Stimulated activated naive B cell treated with anti-CD40 and anti-IgM and Interleukin-4, amounts not matched to agents 10 μg/mL and 1 μg/mL and 100 μg/mL, for 72 hours (primary cell): ENCODE measurements around the gene KCND3.

Source experiments
- ATAC-seq, 2 donors: fragments of 150-1000 bp; cut with Tn5 transposase; replicated peaks; 2 replicates each; pipeline ENCODE4 v1.10.0; 2021; ENCODE audit warnings: moderate library complexity in 1 of 2
- DNase-seq: peaks from one replicate; pipeline ENCODE4 v3.0.0; 2021
- H3K27ac Mint-ChIP-seq: one replicate; pipeline ENCODE4 v1.8.0; 2022; ENCODE audit warnings: mild to moderate bottlenecking, mixed read lengths
- H3K27me3 Mint-ChIP-seq, 2 donors: one replicate each; pipeline ENCODE4 v1.8.0; 2022; ENCODE audit warnings: mixed read lengths in 2 of 2
- H3K36me3 Mint-ChIP-seq, 2 donors: one replicate each; pipeline ENCODE4 v1.8.0; 2022; ENCODE audit warnings: mixed read lengths in 2 of 2, mild to moderate bottlenecking in 1 of 2
- H3K4me1 Mint-ChIP-seq, 2 donors: one replicate each; pipeline ENCODE4 v1.8.0; 2022; ENCODE audit warnings: mixed read lengths in 2 of 2, mild to moderate bottlenecking in 1 of 2
- H3K4me3 Mint-ChIP-seq, 2 donors: one replicate each; pipeline ENCODE4 v1.8.0; 2022; ENCODE audit warnings: mild to moderate bottlenecking in 2 of 2, mixed read lengths in 2 of 2, moderate library complexity in 1 of 2
- H3K9me3 Mint-ChIP-seq, 2 donors: one replicate each; pipeline ENCODE4 v1.8.0; 2022; ENCODE audit warnings: mixed read lengths in 2 of 2, mild to moderate bottlenecking in 1 of 2

Gene KCND3

DNA sequence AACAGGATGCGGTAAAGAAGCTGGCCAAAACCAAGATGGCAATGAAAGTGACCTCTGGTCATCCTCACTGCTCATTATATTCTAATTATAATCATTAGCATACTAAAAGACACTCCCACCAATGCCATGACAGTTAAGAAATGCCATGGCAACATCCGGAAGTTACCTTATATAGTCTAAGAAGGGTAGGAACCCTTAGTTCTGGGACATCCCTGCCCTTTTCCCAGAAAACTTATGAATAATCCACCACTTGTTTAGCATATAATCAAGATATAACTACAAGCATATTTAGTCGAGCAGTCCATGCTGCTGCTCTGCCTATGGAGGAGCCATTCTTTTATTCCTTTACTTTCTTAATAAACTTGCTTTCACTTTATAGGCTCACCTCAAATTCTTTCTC lies 154.0 kb downstream of the KCND3 start:
- no peak for DNase-seq
- no peaks in the 10 kb centered on the region for H3K4me1 Mint-ChIP-seq

DNA sequence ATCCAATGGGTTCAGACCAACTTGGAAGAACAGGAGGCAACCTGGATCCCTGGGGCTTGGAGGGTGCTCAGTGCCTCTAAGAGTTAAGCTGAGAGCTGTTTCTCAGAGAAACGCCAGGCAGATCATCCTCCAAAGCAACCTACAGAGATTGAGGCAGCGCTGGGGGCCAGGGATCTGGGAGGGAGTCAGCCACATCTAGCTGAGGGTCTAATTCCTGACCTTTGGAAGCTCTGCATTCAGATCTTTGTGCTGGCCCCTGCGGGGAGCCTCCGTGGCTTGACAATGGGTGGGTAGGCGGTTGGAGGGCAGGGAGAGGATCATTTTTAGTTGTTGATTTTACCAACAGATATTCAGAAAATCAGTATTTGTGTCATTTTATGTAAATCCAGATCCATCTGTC lies 154.5 kb downstream of the KCND3 start:
- Mint-ChIP-seq H3K36me3 (no peaks in the 10 kb centered on the region), H3K27me3 (peaks cover 17 to 25% of the 10 kb centered on the region in 2 donors), H3K9me3 (no peaks in the 10 kb centered on the region), H3K4me1 (no peaks in the 10 kb centered on the region), H3K4me3 (no peak overlapping the region), H3K27ac (no peak overlapping the region)
- no peak for DNase-seq
- no peak for ATAC-seq

More for the DNA sequence above, 154.0 kb downstream of the KCND3 start:
- Mint-ChIP-seq H3K27me3 (peaks cover 15 to 26% of the 10 kb centered on the region in 2 donors), H3K4me3 (no peak overlapping the region), H3K9me3 (no peaks in the 10 kb centered on the region), H3K27ac (no peak overlapping the region), H3K36me3 (no peaks in the 10 kb centered on the region)
- ATAC-seq, result no peak

DNA sequence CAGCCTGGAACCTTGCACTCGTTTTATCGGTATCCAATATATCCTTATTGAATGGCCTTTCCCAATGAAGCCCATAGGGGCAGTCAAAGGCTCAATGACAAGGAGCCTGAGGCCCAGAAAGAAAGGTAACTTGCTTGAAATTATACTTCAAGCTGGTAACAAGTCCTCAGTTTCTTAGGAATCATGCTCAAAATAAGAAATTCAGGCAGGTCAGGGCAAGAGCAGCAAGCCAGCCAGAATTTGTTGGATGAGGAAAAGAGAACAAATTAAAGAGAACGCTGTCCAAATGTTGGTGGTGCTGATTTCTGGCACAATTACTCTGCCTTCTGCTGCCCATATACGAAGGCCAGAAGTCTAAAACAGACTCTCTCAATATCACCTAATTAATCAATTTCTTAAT lies 156.1 kb downstream of the KCND3 start:
- H3K27me3 Mint-ChIP-seq, result peaks cover 27 to 39% of the 10 kb centered on the region in 2 donors
- DNase-seq, result no peak
- no peaks in the 10 kb centered on the region for H3K36me3 Mint-ChIP-seq
- no peaks in the 10 kb centered on the region for H3K9me3 Mint-ChIP-seq
- no peaks in the 10 kb centered on the region for H3K4me1 Mint-ChIP-seq
- no peak overlapping the region for H3K4me3 Mint-ChIP-seq
- H3K27ac Mint-ChIP-seq, result no peak overlapping the region
- no peak for ATAC-seq

DNA sequence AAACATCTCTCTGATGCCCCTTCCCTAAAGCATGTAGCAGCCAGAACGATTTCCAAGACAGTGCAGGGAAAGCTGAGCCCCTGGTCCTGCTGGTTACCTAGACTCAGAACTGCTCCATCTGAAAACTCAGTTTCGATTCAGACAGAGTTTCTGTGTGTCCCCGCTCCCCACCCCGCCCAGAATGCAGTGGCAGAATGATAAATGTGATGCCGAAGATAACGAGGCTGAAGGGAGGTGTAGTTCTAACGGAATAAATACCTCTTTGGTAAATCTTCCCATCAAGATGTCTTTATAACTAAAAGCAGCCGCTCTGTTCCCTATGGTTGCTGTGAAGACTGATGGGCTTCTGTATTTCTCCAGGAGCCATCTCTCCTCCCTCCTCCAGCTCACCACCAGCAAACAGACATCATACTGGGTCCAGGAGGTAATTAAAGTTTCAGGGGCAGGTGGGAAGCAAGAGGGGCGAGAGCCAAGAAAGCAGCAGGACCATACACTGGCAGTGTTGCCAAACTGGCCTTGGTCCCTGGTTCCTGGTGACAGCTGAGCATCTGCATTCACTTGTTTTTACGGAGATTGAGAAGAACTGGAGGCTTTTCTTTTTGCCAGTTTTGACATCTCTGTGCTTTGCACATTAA lies 156.8 kb downstream of the KCND3 start:
- Mint-ChIP-seq H3K27ac (no peak overlapping the region), H3K9me3 (no peaks in the 10 kb centered on the region), H3K27me3 (peaks cover 29 to 41% of the 10 kb centered on the region in 2 donors), H3K4me3 (no peak overlapping the region), H3K36me3 (no peaks in the 10 kb centered on the region), H3K4me1 (no peaks in the 10 kb centered on the region)
- ATAC-seq (no peak), DNase-seq (no peak)

DNA sequence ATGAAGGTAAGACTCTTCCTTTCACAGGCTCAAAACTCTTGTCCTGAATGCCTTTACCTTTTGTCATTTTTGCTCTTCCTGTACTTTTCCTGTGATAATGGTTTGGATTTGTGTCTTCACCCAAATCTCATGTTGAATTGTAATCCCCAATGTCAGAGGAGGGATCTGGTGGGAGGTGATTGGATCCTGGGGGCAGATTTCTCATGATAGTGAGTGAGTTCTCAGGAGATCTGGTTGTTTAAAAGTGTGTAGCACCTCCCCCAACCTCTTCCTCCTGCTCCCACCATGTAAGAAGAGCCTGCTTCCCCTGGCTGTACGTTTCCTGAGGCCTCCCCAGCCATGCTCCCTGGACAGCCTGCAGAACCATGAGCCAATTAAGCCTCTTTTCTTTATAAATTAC lies 158.3 kb downstream of the KCND3 start:
- H3K4me3 Mint-ChIP-seq, result no peak overlapping the region
- DNase-seq (no peak), ATAC-seq (no peak)
- H3K27ac Mint-ChIP-seq, result no peak overlapping the region
- no peaks in the 10 kb centered on the region for H3K9me3 Mint-ChIP-seq
- no peaks in the 10 kb centered on the region for H3K36me3 Mint-ChIP-seq
- peaks cover 29 to 38% of the 10 kb centered on the region in 2 donors for H3K27me3 Mint-ChIP-seq
- H3K4me1 Mint-ChIP-seq, result no peaks in the 10 kb centered on the region

DNA sequence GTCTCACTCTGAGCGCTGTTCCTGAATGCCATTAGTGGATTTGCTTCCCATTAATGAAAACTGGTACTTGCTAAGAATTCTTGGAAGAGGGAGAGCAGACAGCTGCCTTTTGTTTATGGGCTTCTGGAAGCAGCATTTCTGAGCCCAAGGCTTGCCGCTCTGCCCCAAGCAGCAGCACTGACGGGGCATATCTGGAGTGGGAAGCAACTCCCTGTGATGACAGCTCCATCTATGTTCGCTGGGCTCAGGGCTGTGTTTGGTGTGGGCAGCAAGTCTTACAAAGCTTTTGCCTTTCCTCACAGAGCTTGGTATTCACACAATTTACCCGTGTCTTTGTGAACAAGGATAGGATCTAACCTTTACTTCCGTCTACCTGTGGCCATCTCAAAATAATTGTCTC lies 161.5 kb downstream of the KCND3 start:
- Mint-ChIP-seq H3K4me1 (no peaks in the 10 kb centered on the region), H3K4me3 (no peak overlapping the region), H3K9me3 (peaks cover 4 to 5% of the 10 kb centered on the region in 2 donors), H3K27ac (no peak overlapping the region), H3K27me3 (peaks cover 29 to 40% of the 10 kb centered on the region in 2 donors), H3K36me3 (peaks cover 0 to 2% of the 10 kb centered on the region in 2 donors)
- ATAC-seq (no peak), DNase-seq (no peak)

DNA sequence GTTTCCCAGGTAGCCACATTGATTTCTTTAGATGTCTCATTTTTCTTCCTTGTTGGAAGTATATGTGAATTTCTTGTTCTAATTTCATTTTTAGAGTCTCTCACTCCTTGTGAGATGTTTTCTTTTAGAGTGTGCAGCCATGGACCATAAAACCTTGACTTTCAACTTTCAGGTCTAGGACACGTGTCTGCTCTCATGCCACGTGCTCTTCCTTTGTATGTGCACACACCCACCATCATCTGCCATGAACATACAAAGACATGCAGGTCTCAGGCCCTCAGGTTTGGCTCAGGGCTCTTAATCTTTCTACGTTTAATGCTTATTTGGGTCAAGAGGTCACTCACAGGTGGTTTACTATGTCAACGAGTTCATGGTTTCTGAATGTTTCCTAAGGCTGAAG lies 163.2 kb downstream of the KCND3 start:
- no peak for ATAC-seq
- H3K9me3 Mint-ChIP-seq, result peaks cover 4 to 5% of the 10 kb centered on the region in 2 donors
- DNase-seq, result no peak
- H3K36me3 Mint-ChIP-seq, result peaks cover 0 to 2% of the 10 kb centered on the region in 2 donors
- peaks cover 24 to 50% of the 10 kb centered on the region in 2 donors for H3K27me3 Mint-ChIP-seq
- H3K4me1 Mint-ChIP-seq, result no peaks in the 10 kb centered on the region
- H3K27ac Mint-ChIP-seq, result no peak overlapping the region
- H3K4me3 Mint-ChIP-seq, result no peak overlapping the region

DNA sequence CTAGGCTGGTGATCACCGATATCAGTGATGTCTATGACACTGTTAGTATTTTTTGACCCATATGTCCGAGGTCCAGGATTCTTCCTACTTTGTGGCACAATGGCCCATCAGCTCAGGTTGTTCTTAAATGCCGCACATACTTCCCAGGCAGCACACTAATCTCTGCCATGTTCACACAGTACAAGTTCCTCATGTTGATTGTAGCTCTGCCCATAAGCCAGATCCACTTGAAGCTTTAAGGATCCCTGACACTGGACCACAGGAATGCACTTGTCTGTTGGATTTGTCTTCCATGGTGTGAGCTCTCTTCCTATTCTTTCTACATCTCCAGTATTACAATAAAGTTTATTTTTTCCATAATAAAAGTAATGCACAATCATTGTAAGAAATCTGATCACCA lies 164.3 kb downstream of the KCND3 start:
- Mint-ChIP-seq H3K36me3 (peaks cover 0 to 2% of the 10 kb centered on the region in 2 donors), H3K27me3 (peaks cover 21 to 51% of the 10 kb centered on the region in 2 donors), H3K9me3 (peaks cover 4 to 5% of the 10 kb centered on the region in 2 donors), H3K27ac (no peak overlapping the region), H3K4me3 (no peak overlapping the region), H3K4me1 (no peaks in the 10 kb centered on the region)
- ATAC-seq, result no peak
- DNase-seq, result no peak

DNA sequence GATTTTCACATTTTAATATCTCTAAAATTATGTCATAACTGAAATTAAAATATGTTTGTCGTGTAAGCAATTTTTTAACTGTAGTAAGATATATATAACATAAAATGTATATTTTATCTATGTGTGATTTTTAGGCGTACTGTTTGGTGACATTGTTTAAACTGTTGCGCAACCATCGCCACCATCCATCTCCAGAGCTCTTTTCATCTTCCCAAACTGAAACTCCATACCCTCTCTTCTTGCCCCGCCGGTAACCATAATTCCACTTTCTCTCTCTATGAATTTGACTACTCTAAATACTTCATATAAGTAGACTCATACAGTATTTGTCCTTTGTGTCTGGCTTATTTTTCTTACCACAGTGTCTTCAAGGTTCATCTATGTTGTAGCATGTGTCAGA lies 167.3 kb downstream of the KCND3 start:
- Mint-ChIP-seq H3K36me3 (peaks cover 0 to 2% of the 10 kb centered on the region in 2 donors), H3K27ac (no peak overlapping the region), H3K9me3 (peaks cover 4 to 5% of the 10 kb centered on the region in 2 donors), H3K4me3 (no peak overlapping the region), H3K4me1 (no peaks in the 10 kb centered on the region), H3K27me3 (peaks cover 16 to 39% of the 10 kb centered on the region in 2 donors)
- ATAC-seq (no peak), DNase-seq (no peak)

DNA sequence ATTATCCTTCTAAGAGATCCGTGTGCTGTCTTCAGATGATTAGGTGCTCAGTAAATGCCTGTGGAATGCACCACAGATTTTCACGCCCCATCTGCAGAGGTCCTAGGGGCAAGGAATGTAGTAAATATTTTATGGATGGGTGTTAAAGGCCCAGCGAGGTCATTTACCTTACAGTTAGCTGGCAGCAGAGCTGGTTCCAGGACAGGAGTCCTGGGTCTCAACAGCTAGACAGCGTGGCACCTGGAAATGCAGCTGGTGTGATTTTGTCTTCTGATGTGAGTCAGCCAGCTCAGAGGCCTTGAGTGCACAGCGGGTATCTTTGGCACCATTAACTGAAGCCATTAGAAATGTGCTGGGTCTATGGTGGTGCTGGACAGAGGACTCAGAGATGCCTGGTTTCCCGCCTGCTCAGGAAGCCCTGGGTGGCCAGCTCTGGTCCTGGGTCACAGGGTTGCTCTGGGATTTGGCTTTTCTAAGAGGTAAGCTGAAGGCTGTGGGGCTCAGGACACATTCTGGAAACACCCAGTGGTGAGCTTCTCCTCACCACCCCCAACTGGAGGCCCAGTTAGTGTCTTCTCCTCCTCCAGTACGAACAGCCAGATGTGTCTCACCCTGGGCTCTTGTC lies 168.2 kb downstream of the KCND3 start:
- Mint-ChIP-seq H3K36me3 (peaks cover 0 to 2% of the 10 kb centered on the region in 2 donors), H3K4me1 (peaks cover 0 to 1% of the 10 kb centered on the region in 2 donors), H3K4me3 (no peak overlapping the region), H3K9me3 (peaks cover 4 to 5% of the 10 kb centered on the region in 2 donors), H3K27ac (no peak overlapping the region), H3K27me3 (peaks cover 22 to 35% of the 10 kb centered on the region in 2 donors)
- no peak for DNase-seq
- ATAC-seq, result no peak

DNA sequence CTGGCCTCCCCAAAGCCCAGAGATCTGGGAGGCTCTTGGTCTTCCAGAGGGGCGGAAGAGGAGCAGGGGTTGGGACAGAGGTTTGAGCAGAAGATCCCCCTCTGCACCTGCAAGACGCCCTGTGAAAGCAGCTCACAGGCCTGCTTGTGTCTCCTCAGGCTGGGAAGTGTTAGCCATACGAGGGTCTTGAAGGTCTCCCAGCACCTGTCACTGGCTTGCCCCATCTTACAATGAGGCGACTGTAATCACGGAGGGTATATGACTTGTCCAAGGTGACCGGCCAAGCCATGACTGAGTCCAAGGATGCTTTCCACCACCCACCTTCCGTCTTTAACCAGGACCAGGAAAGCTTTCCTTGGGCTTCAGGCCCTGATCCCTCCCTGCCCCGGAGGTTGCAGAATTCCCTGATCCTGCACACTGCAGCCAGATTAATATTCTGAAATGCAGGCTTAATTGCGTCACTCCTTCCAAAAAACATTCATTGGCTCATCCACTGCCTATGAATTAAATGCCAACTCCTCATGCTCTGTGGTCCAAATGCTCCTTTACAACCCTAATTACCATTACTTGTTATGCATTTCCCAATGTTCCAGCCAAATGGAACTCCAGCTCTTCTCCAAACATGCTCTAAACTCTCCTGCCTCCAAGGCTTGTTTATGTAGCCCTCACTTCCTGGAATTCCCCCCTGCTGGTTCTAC lies 169.8 kb downstream of the KCND3 start:
- Mint-ChIP-seq H3K4me3 (no peak overlapping the region), H3K9me3 (peaks cover 3% of the 10 kb centered on the region in 2 donors), H3K27ac (no peak overlapping the region), H3K36me3 (no peaks in the 10 kb centered on the region), H3K27me3 (peaks cover 22 to 28% of the 10 kb centered on the region in 2 donors), H3K4me1 (peaks cover 0 to 1% of the 10 kb centered on the region in 2 donors)
- DNase-seq, result no peak
- ATAC-seq, result no peak

DNA sequence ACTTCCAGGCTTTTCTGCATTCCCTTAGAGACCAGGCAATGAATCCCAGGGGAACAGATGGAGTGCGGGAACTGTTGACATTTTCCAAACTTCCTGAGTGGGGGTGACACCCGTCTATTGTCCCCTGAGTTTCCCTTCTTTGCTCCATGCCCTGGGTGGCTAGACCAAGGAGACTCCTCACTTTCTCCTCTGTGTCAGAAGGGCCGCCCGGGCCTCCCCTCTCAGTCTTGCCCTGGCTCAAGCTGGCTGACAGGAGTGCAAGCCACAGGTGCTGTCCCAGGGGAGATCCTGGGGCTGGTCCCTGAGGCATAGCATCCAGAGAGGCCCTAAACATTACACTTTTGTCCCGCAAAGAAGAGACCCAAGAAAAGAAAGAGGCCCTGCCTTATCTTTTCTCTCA lies 170.9 kb downstream of the KCND3 start:
- Mint-ChIP-seq H3K27me3 (peaks cover 25 to 27% of the 10 kb centered on the region in 2 donors), H3K4me1 (peaks cover 0 to 1% of the 10 kb centered on the region in 2 donors), H3K9me3 (no peaks in the 10 kb centered on the region), H3K27ac (no peak overlapping the region), H3K4me3 (no peak overlapping the region), H3K36me3 (no peaks in the 10 kb centered on the region)
- ATAC-seq, result no peak
- no peak for DNase-seq

DNA sequence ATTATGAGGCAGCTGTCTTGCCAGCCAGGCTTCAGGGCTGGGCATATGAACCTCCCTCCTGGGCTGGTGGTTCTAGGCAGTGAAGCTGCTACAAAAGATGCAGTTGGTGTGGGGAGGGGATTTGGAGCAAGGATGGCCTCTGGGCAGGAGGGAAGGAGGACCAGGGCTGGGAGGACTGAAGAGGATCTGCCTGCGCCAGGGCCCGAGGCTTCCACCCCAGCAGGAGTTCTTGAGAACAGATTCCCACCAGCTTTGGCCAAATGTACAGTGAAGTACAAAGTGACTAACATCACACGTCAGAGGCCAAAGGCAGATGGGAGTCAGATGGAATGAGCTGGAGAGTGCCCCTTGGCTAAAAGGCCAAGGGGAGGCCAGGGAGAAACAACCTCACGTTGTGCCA lies 171.4 kb downstream of the KCND3 start:
- peaks cover 0 to 1% of the 10 kb centered on the region in 2 donors for H3K4me1 Mint-ChIP-seq
- no peak overlapping the region for H3K4me3 Mint-ChIP-seq
- H3K9me3 Mint-ChIP-seq, result no peaks in the 10 kb centered on the region
- DNase-seq (no peak), ATAC-seq (no peak)
- H3K27ac Mint-ChIP-seq, result no peak overlapping the region
- peaks cover 24 to 27% of the 10 kb centered on the region in 2 donors for H3K27me3 Mint-ChIP-seq
- H3K36me3 Mint-ChIP-seq, result no peaks in the 10 kb centered on the region

DNA sequence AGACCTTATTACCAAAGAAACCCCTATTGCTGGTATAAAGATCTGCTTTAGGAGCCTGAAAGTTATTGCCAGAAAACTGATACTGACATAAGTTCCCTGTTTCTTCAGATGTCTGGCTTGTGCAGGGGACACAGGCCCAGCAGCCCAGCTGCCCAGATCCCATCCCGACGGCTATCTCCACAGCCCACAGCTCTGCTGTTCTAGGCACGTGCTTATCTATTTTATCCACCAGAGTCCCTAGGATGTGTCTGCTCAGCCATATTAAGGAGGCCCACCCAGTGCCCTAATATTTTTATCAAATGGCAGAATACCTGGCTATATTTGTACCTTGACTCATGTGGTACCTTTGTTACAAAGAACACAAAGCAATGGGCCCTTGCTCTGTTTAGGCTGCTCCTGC lies 174.8 kb downstream of the KCND3 start:
- Mint-ChIP-seq H3K27ac (no peak overlapping the region), H3K27me3 (peaks cover 5 to 26% of the 10 kb centered on the region in 2 donors), H3K9me3 (no peaks in the 10 kb centered on the region), H3K4me3 (no peak overlapping the region), H3K36me3 (no peaks in the 10 kb centered on the region), H3K4me1 (peaks cover 0 to 4% of the 10 kb centered on the region in 2 donors)
- DNase-seq (no peak), ATAC-seq (no peak)

DNA sequence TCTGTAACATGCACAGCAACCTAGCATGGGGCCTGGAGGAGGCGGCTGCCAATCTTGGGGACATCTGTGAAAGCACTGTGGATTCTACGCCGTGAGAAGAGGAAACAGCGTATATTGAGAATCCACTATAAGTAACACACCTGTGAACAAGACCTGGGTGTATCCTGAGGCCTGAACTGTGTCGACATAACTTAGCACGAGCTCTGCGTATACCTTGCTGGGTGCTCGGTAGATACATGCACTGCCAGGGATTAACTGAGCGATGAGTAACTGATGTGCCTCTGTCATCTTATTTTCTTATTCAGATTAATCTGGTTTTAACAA lies 175.2 kb downstream of the KCND3 start:
- no peak overlapping the region for H3K27ac Mint-ChIP-seq
- peaks cover 4 to 26% of the 10 kb centered on the region in 2 donors for H3K27me3 Mint-ChIP-seq
- DNase-seq (no peak), ATAC-seq (no peak)
- H3K4me3 Mint-ChIP-seq, result no peak overlapping the region
- H3K36me3 Mint-ChIP-seq, result no peaks in the 10 kb centered on the region
- H3K9me3 Mint-ChIP-seq, result no peaks in the 10 kb centered on the region
- peaks cover 3 to 4% of the 10 kb centered on the region in 2 donors for H3K4me1 Mint-ChIP-seq
